PC-9 (cell line): ENCODE measurements around the gene TFAP2B. TPM values are rescaled to one million over a fixed set of nuclear protein-coding genes. Genes with fewer than 3 reads are reported as not detected.

ENCODE experiments used
- BruUV-seq: library from RNA; stranded (reverse); fragments of 400-500 nt; replicated peaks from 2 replicates; lab custom pipeline; 2021; lab: Mats Ljungman, UMichigan
- CTCF ChIA-PET: fragments of 300-600 bp; sonication (Branson Sonifier 250); formaldehyde crosslinking; loops from one replicate; lab custom pipeline; 2022; ENCODE audit warnings: antibody characterized with exemption; lab: Charles Lee
- POLR2A ChIA-PET: fragments of 300-600 bp; sonication (Branson Sonifier 250); formaldehyde crosslinking; loops from one replicate; lab custom pipeline; 2022; ENCODE audit warnings: antibody characterized with exemption; ENCODE audit not compliant: unreplicated experiment; lab: Charles Lee
- DNase-seq, 2 experiments: peaks; one replicate each; pipeline versions ENCODE4 v3.0.0 to v3.0.0-alpha.2; 2015 to 2022; ENCODE audit warnings: mixed read lengths in 1 of 2
- H2AFZ ChIP-seq: fragments of 200-600 bp; sonication (generic); 2 replicates; pipeline ENCODE4 v1.8.1; 2017; ENCODE audit warnings: antibody characterized with exemption
- H3F3A ChIP-seq: fragments of 200-600 bp; sonication (generic); 2 replicates; pipeline ENCODE4 v1.8.1; 2017; ENCODE audit warnings: antibody characterized with exemption, mild to moderate bottlenecking, low read depth; ENCODE audit not compliant: insufficient read depth
- H3K27ac ChIP-seq: fragments of 200-600 bp; sonication (generic); 2 replicates; pipeline ENCODE4 v1.6.1; 2016; ENCODE audit warnings: mixed run types
- H3K27me3 ChIP-seq: fragments of 200-600 bp; sonication (generic); 2 replicates; pipeline ENCODE4 v1.6.1; 2016; ENCODE audit warnings: low read depth, mixed run types; ENCODE audit not compliant: insufficient read depth
- H3K36me3 ChIP-seq: fragments of 200-600 bp; sonication (generic); 2 replicates; pipeline ENCODE4 v1.6.1; 2016; ENCODE audit warnings: low read depth, mixed run types
- H3K4me1 ChIP-seq: fragments of 200-600 bp; sonication (generic); replicated peaks from 2 replicates; pipeline ENCODE4 v1.6.1; 2016; ENCODE audit warnings: mixed run types; ENCODE audit not compliant: insufficient read depth
- H3K4me2 ChIP-seq: fragments of 200-600 bp; sonication (generic); 2 replicates; pipeline ENCODE4 v1.6.1; 2017; ENCODE audit warnings: mixed run types
- H3K4me3 ChIP-seq: fragments of 200-600 bp; sonication (generic); 2 replicates; pipeline ENCODE4 v1.6.1; 2016; ENCODE audit warnings: mixed run types
- H3K79me2 ChIP-seq: fragments of 200-600 bp; sonication (generic); 2 replicates; pipeline ENCODE4 v1.6.1; 2017; ENCODE audit warnings: low read depth, mixed run types
- H3K9me2 ChIP-seq: fragments of 200-600 bp; sonication (generic); 2 replicates; pipeline ENCODE4 v1.8.1; 2017; ENCODE audit warnings: mild to moderate bottlenecking; ENCODE audit not compliant: insufficient read depth
- H3K9me3 ChIP-seq: fragments of 200-600 bp; sonication (generic); 2 replicates; pipeline ENCODE4 v1.8.1; 2016; ENCODE audit warnings: low read depth; ENCODE audit not compliant: insufficient read depth
- H4K20me1 ChIP-seq: fragments of 200-600 bp; sonication (generic); 2 replicates; pipeline ENCODE4 v1.8.1; 2017; ENCODE audit not compliant: insufficient read depth
- CTCF ChIP-seq: fragments of 200-600 bp; sonication (generic); conservative IDR thresholded peaks from 2 replicates; pipeline ENCODE4 v1.6.1; 2017; ENCODE audit warnings: mixed run types, antibody characterized with exemption, mild to moderate bottlenecking, moderate library complexity
- EZH2 ChIP-seq: fragments of 200-600 bp; sonication (generic); IDR thresholded peaks from 2 replicates; pipeline ENCODE4 v1.8.0; 2017; ENCODE audit warnings: antibody characterized with exemption, low read depth
- intact Hi-C: fragments of 100-400 bp; cut with micrococcal nuclease; formaldehyde crosslinking; loops from one replicate; pipeline ENCODE4 v1.10.0; 2022; ENCODE audit not compliant: unreplicated experiment
- total RNA-seq: library from RNA; stranded (reverse); gene quantifications from 2 replicates; pipeline ENCODE4 v1.2.3, GENCODE V29; 2021

The TFAP2B gene
- total RNA-seq, 1 experiment from 2014 or later, result not detected

GRCh38 chr6:50845499-50846143 lies 26.9 kb downstream of the TFAP2B start:
- ChIA-PET POLR2A (no interaction called here), CTCF (no interaction called here)
- no peaks in the 10 kb centered on the region for H3K9me2 ChIP-seq
- H3K9me3 ChIP-seq, result no peaks in the 10 kb centered on the region
- no peak overlapping the region for H3K27ac ChIP-seq
- DNase-seq, result no peak
- H3K36me3 ChIP-seq, result no peaks in the 10 kb centered on the region
- H3F3A ChIP-seq, result no peaks in the 10 kb centered on the region
- H3K4me3 ChIP-seq, result no peak overlapping the region
- no peaks in the 10 kb centered on the region for H3K4me1 ChIP-seq
- H3K27me3 ChIP-seq, result peaks cover 37% of the 10 kb centered on the region; the same call in 1 of the 2 replicates
- no peak overlapping the region for H3K4me2 ChIP-seq
- BruUV-seq, result no TSS peak
- H3K79me2 ChIP-seq, result no peaks in the 10 kb centered on the region
- no peak overlapping the region for H2AFZ ChIP-seq
- intact Hi-C loops, result no loop called here
- H4K20me1 ChIP-seq, result no peaks in the 10 kb centered on the region
- no peak for TF ChIP-seq EZH2
- no peak for TF ChIP-seq CTCF

GRCh38 chr6:50846144-50846851 lies 27.6 kb downstream of the TFAP2B start:
- no peak overlapping the region for H3K27ac ChIP-seq
- H3K9me3 ChIP-seq, result no peaks in the 10 kb centered on the region
- ChIA-PET POLR2A (no interaction called here), CTCF (no interaction called here)
- no peaks in the 10 kb centered on the region for H4K20me1 ChIP-seq
- intact Hi-C loops, result no loop called here
- no peak for TF ChIP-seq EZH2
- TF ChIP-seq CTCF, result no peak
- H3K36me3 ChIP-seq, result no peaks in the 10 kb centered on the region
- H3K4me3 ChIP-seq, result no peak overlapping the region
- H3F3A ChIP-seq, result no peaks in the 10 kb centered on the region
- H3K4me1 ChIP-seq, result no peaks in the 10 kb centered on the region
- DNase-seq, result no peak
- H3K27me3 ChIP-seq, result peaks cover 41% of the 10 kb centered on the region
- BruUV-seq, result no TSS peak
- H3K4me2 ChIP-seq, result no peak overlapping the region
- no peaks in the 10 kb centered on the region for H3K79me2 ChIP-seq
- H3K9me2 ChIP-seq, result no peaks in the 10 kb centered on the region
- no peak overlapping the region for H2AFZ ChIP-seq

GRCh38 chr6:50846852-50847155 lies 28.1 kb downstream of the TFAP2B start:
- ChIA-PET POLR2A (no interaction called here), CTCF (no interaction called here)
- Histone ChIP-seq H3K4me3 (no peak overlapping the region), H4K20me1 (no peaks in the 10 kb centered on the region), H3K79me2 (no peaks in the 10 kb centered on the region), H3K4me1 (no peaks in the 10 kb centered on the region), H3K27me3 (peaks cover 44% of the 10 kb centered on the region), H3K4me2 (no peak overlapping the region), H3K9me3 (no peaks in the 10 kb centered on the region), H2AFZ (no peak overlapping the region), H3K36me3 (no peaks in the 10 kb centered on the region), H3F3A (no peaks in the 10 kb centered on the region), H3K9me2 (no peaks in the 10 kb centered on the region), H3K27ac (no peak overlapping the region)
- no TSS peak for BruUV-seq
- DNase-seq, result no peak
- intact Hi-C loops, result no loop called here
- no peak for TF ChIP-seq CTCF
- no peak for TF ChIP-seq EZH2
